GM21515 (cell line): ENCODE measurements around the gene CDKN1B.

Source experiments
- ATAC-seq: cut with Tn5 transposase; IDR thresholded peaks from one replicate; pipeline ENCODE4 v1.9.1; 2021; ENCODE audit not compliant: unreplicated experiment

The CDKN1B gene

GRCh38 chr12:12749433-12749832 is 32.3 kb downstream of the CDKN1B start:
- ATAC-seq, result no peak

GRCh38 chr12:12755923-12756322 is 38.8 kb downstream of the CDKN1B start:
- no peak for ATAC-seq

GRCh38 chr12:12757121-12757520 is 40.0 kb downstream of the CDKN1B start:
- ATAC-seq, result no peak

- no peak for ATAC-seq
Observed at GRCh38 chr12:12759234-12759915, 42.2 kb downstream of the CDKN1B start.

GRCh38 chr12:12764824-12765223 is 47.7 kb downstream of the CDKN1B start:
- no peak for ATAC-seq

- no peak for ATAC-seq
Observed at GRCh38 chr12:12770262-12770661, 53.1 kb downstream of the CDKN1B start.
